T-helper 2 cell treated with Interferon-gamma antibody and Interleukin-4, amounts not matched to agents 5 μg/mL and 100 μg/mL, for 36 hours (primary cell): Measurements from ENCODE around the gene ALPI.

Source experiments
- DNase-seq: peaks from one replicate; pipeline ENCODE4 v3.0.0; 2021; ENCODE audit warnings: low spot score
- H3K27ac Mint-ChIP-seq: one replicate; pipeline ENCODE4 v1.8.0; 2021; ENCODE audit warnings: mild to moderate bottlenecking, mixed read lengths
- H3K27me3 Mint-ChIP-seq: one replicate; pipeline ENCODE4 v1.8.0; 2021; ENCODE audit warnings: low read depth, mixed read lengths
- H3K36me3 Mint-ChIP-seq: one replicate; pipeline ENCODE4 v1.8.0; 2021; ENCODE audit warnings: low read depth, mixed read lengths
- H3K4me1 Mint-ChIP-seq: one replicate; pipeline ENCODE4 v1.8.0; 2021; ENCODE audit warnings: low read depth, mixed read lengths
- H3K4me3 Mint-ChIP-seq: one replicate; pipeline ENCODE4 v1.8.0; 2022; ENCODE audit warnings: mild to moderate bottlenecking, moderate library complexity, mixed read lengths
- H3K9me3 Mint-ChIP-seq: one replicate; pipeline ENCODE4 v1.8.0; 2021; ENCODE audit warnings: mixed read lengths

The ALPI gene

DNA sequence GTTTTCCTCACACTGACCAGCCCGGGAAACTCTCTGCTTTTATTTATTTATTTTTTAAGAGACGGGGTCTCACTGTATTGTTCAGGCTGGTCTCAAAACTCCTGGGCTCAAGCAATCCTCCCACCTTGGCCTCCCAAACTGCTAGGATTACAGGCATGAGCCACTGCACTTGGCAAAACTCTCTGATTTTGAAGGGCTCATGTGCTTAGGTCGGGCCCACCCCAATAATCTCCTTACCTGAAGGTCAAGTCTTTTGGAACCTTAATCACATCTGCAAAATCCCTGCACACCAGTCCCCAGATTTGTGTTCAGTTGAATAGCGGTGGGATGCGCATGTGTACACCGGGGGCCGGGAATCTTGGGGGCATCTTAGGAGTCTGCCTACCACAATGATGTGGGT, 39.3 kb downstream of the ALPI start:
- H3K9me3 Mint-ChIP-seq: no peaks in the 10 kb centered on the region
- H3K4me1 Mint-ChIP-seq: no peaks in the 10 kb centered on the region
- H3K27ac Mint-ChIP-seq: no peak overlapping the region
- no peak overlapping the region for H3K4me3 Mint-ChIP-seq
- no peak for DNase-seq
- H3K36me3 Mint-ChIP-seq: no peaks in the 10 kb centered on the region
- peaks cover 5% of the 10 kb centered on the region for H3K27me3 Mint-ChIP-seq

DNA sequence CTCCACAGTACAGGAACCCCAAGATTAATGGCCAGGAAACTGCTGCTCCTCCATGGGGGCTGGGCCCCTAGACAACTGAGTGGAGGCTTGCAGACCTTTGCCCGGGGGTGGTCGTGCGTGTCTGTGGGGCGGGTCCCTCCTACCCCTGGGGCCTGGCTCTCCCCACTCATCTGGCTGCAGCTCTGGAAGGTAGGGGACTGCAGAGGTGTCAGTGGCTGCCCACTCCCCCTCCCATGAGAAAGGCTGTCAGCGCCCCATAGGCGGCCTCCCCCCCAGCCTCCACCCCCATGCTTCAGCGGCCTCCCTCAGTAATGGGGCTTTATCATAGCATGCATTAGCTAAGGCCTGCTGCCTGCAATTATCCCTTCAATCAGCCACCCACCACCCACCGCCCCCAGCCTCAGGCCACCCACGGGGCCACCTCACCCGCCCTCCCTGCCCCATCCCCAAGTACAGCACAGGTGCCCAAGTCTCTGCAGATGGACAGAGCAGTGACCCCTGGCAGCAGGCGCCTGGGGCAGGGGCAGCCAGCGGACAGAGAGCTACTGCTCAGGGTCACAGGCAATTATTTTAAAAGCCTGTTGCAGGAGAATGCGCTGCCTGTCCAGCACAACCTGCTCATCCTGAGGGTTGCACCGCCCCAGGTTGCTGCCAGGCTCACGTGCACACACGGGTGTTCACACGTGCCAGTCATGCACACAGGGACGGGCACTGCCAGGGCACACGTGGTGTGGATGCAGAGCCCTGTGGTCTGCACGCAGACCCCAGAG, 40.7 kb downstream of the ALPI start:
- Mint-ChIP-seq H3K27ac (no peak overlapping the region), H3K9me3 (no peaks in the 10 kb centered on the region), H3K36me3 (no peaks in the 10 kb centered on the region), H3K4me1 (no peaks in the 10 kb centered on the region), H3K4me3 (no peak overlapping the region), H3K27me3 (peaks cover 12% of the 10 kb centered on the region)
- DNase-seq: no peak

DNA sequence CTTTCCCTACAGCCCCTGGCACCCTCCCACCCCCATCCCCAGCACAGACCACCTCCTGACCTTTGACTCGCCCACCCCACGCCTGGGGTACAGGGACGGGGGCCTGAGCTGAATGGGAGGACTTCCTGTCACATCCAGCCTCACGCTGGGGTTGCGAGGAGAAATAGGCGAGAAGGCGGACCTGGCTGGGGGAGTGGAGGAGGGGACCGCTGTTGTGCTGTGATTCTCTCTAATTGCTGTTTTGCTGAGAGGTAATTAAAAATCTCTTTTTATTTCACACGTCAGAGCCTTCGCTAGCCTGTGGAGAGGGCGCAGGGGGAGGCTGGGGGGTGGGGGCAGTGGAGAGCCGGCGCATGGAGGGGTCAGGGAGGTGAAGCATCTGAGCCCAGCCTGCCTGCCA, 41.4 kb downstream of the ALPI start:
- H3K4me3 Mint-ChIP-seq: no peak overlapping the region
- H3K9me3 Mint-ChIP-seq: no peaks in the 10 kb centered on the region
- DNase-seq: no peak
- H3K36me3 Mint-ChIP-seq: no peaks in the 10 kb centered on the region
- peaks cover 17% of the 10 kb centered on the region for H3K27me3 Mint-ChIP-seq
- H3K4me1 Mint-ChIP-seq: no peaks in the 10 kb centered on the region
- H3K27ac Mint-ChIP-seq: no peak overlapping the region

DNA sequence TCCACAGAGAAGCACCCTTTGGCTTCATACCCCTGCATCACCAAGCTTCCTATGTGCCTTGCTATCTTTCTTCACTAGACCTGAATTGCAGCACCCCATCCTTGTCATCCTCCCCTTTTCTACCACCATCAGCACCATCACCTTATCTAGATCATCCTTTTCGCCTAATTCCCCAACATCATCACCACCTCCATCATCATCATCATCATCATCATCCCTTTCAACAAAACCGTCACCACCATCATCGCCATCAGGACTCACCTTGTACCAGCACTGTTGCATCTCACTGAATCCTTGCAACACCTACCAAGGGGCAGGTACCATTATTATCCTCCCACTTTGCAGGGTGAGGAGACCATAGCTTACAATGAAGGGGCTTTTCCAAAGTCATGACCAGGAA, 42.5 kb downstream of the ALPI start:
- Mint-ChIP-seq H3K9me3 (no peaks in the 10 kb centered on the region), H3K36me3 (no peaks in the 10 kb centered on the region), H3K4me1 (peaks cover 2% of the 10 kb centered on the region), H3K4me3 (no peak overlapping the region), H3K27me3 (peaks cover 21% of the 10 kb centered on the region), H3K27ac (no peak overlapping the region)
- DNase-seq: no peak

DNA sequence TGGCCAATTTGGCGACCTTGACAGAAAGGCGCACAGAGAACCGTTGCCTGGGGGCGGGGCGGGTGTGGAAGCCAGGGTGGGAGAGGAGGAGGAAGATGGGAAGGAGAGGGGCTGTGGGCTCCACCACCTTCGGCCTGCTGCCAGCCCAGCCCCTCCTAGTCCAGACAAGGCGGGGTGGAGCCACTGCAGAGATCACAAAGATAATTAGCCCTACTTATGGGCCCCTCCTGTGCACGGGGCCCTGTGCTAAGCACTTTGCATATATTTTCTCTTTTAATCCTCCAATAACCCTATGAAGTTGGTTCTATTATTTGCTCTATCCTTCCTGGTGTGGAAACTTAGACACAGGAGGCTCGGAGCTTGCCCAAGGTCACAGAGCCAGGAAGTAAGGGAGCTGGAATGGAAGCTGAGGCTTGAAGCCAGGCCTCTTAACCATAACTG, 45.4 kb downstream of the ALPI start:
- DNase-seq: no peak
- peaks cover 2% of the 10 kb centered on the region for H3K4me1 Mint-ChIP-seq
- H3K36me3 Mint-ChIP-seq: no peaks in the 10 kb centered on the region
- H3K9me3 Mint-ChIP-seq: no peaks in the 10 kb centered on the region
- H3K27me3 Mint-ChIP-seq: peaks cover 44% of the 10 kb centered on the region
- H3K27ac Mint-ChIP-seq: no peak overlapping the region
- no peak overlapping the region for H3K4me3 Mint-ChIP-seq

DNA sequence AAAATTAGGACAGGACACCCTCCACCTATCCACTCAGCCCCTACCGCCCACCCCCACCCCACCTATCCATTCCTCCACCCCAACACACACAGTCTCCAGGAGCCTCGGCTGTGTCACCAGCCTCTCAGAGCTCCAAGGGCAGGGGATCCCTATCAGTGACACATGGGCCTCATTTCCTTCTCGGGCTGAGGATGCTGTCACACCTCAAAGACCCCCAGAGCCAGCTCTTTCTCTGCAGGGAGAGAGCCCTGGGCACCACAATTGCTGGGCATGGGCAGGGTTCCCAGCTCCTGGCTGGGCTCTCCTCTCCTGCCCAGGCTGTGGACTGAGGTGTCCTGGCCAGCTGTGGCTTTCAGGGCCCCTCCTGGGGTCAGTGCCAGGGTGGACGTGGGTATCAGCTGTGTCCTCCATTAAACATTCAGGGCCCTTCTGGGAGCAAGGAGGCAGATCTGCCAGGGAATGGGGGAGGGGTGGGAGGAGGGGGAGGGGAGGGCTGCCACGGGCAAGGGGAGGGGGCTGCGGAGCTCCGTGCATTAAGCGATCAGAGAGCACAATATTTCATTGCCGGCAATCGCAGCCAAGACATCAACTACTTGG, 45.9 kb downstream of the ALPI start:
- Mint-ChIP-seq H3K4me3 (no peak overlapping the region), H3K9me3 (no peaks in the 10 kb centered on the region), H3K36me3 (no peaks in the 10 kb centered on the region), H3K27ac (no peak overlapping the region), H3K27me3 (peaks cover 44% of the 10 kb centered on the region), H3K4me1 (peaks cover 2% of the 10 kb centered on the region)
- no peak for DNase-seq

DNA sequence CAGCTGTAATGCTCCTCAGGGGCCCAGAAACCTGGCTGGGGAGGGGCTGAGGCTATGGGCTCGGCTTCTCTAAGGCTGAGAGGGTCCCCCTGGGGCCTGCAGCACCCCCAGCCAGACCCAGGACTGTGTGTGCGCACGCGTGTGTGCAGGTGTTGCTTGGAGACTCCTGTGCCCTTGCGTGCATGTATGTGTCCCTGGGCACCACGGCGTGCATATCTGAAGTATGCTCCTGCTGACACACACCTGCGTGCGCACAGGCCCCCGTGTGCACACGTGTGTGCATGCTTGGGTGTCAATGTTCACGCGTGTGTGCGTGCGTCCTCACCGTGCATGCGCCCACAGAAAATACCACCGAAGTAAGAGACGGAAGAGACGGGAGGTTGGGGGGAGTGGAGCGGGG, 46.6 kb downstream of the ALPI start:
- H3K9me3 Mint-ChIP-seq: no peaks in the 10 kb centered on the region
- H3K36me3 Mint-ChIP-seq: no peaks in the 10 kb centered on the region
- H3K4me1 Mint-ChIP-seq: peaks cover 2% of the 10 kb centered on the region
- peaks cover 44% of the 10 kb centered on the region for H3K27me3 Mint-ChIP-seq
- no peak for DNase-seq
- H3K27ac Mint-ChIP-seq: no peak overlapping the region
- H3K4me3 Mint-ChIP-seq: no peak overlapping the region

DNA sequence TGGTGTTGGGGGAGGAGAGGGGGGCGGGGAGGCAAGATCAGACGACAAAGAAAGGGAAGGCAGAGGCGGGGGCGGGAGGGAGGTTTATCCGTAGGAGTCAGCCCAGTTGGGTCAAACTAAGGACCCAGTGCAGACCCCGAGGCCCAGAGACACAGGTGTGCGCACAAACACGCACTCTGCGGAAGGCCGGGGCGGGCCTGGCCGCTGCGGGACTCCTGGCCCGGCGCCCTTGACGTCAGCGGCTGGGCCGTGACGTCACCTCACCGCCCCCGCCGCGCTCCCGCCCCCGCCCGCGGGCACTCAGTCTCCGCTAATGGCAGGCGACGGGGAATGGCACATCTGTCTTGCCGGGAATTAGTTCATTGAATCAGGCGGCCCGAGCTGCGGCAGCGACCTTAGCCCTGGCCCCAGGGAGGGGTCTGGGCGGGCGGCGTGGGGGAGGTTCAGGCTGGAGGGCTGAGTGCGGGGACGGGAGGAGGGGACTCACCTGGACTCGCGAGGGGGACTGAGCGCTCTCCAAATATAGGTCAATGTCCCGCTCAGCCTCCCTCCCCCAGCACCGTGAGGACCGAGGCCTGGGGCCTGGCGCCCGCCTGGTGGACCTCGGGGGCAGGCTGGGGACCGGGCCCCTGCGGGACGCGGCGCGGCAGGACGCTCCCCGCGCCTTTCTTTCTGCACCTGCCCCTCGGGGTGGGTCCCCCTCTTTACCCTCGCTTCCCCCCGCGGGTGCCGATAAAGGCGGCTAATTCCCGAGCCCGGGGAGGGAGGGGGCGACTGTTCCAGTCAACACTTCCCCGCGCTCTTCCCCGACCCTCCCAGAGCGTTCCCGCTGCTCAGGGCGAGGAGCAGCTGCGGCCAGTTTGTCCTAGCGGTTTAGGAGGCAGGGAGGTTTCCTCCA, 47.2 kb downstream of the ALPI start:
- H3K27me3 Mint-ChIP-seq: peaks cover 44% of the 10 kb centered on the region
- H3K27ac Mint-ChIP-seq: no peak overlapping the region
- no peak overlapping the region for H3K4me3 Mint-ChIP-seq
- H3K36me3 Mint-ChIP-seq: no peaks in the 10 kb centered on the region
- peak; percentile 54 for DNase-seq
- peaks cover 2% of the 10 kb centered on the region for H3K4me1 Mint-ChIP-seq
- H3K9me3 Mint-ChIP-seq: no peaks in the 10 kb centered on the region

DNA sequence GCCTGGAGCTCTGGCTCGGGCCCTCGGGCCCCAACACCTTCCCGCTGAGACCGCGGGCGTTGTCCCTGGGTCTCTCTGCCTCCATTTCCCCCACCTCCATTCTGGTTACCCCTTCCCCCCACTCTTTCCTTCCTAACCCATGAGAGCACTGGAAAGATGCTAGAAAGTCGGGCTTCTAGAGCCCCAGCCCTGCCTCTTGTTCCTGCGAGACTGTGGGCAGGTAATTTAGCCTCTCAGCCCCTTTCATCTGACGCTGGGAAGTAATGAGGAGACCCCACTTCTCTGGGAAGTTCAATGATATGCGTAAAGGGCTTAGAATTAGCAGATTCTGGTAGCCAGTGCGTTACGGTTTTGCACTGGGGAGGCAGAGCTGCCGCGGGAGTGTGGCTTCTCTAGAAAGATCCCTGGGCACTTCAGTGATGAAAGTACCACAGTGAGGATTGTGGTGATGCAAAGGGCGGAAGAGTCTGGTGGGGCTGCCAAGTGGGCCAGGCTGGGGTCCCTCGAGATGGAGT, 47.9 kb downstream of the ALPI start:
- H3K27me3 Mint-ChIP-seq: peaks cover 44% of the 10 kb centered on the region
- H3K4me1 Mint-ChIP-seq: peaks cover 2% of the 10 kb centered on the region
- no peaks in the 10 kb centered on the region for H3K36me3 Mint-ChIP-seq
- no peaks in the 10 kb centered on the region for H3K9me3 Mint-ChIP-seq
- H3K4me3 Mint-ChIP-seq: no peak overlapping the region
- no peak for DNase-seq
- no peak overlapping the region for H3K27ac Mint-ChIP-seq

DNA sequence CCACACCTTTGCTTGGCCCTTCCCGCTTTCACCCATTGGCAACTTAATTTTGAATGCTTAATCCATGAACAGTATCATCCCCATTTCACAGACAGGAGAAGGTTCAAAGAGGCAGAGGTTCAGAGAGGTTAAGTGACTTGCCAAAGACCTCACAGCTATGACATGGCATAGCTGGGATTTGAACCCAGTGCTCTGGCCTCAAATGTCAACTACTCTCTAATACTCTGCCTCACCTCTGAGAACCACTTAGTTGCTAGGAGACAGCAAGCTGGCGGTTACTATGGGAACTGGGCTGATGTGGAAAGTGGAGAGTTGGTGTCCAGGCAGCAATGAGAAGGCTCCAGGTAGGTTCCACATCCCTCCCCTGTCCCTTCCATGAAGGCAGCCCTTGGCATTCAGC, 48.5 kb downstream of the ALPI start:
- H3K27me3 Mint-ChIP-seq: peaks cover 44% of the 10 kb centered on the region
- H3K27ac Mint-ChIP-seq: no peak overlapping the region
- no peak overlapping the region for H3K4me3 Mint-ChIP-seq
- peaks cover 2% of the 10 kb centered on the region for H3K4me1 Mint-ChIP-seq
- H3K36me3 Mint-ChIP-seq: no peaks in the 10 kb centered on the region
- no peak for DNase-seq
- no peaks in the 10 kb centered on the region for H3K9me3 Mint-ChIP-seq

DNA sequence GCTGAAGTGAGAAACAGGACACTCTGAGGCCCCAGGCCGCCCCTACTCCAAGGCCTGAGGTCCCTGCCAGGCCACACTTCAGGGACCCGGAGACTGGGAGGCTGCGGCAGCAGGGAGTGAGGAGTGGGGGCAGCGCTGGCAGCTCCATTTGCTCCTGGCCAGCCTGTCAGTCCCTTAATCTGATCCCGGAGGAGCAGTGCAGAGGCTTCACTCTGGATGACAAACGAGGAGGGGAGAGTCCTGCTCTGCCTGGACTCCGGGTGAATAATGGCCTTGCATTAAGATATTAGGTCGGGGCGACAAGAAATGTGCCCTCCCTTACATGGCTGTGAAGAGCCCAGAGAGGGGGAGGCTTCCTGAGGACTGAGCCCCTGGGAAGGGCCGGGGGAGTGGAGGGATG, 49.9 kb downstream of the ALPI start:
- Mint-ChIP-seq H3K9me3 (no peaks in the 10 kb centered on the region), H3K4me1 (peaks cover 2% of the 10 kb centered on the region), H3K4me3 (no peak overlapping the region), H3K27ac (no peak overlapping the region), H3K36me3 (no peaks in the 10 kb centered on the region), H3K27me3 (peaks cover 39% of the 10 kb centered on the region)
- DNase-seq: no peak

DNA sequence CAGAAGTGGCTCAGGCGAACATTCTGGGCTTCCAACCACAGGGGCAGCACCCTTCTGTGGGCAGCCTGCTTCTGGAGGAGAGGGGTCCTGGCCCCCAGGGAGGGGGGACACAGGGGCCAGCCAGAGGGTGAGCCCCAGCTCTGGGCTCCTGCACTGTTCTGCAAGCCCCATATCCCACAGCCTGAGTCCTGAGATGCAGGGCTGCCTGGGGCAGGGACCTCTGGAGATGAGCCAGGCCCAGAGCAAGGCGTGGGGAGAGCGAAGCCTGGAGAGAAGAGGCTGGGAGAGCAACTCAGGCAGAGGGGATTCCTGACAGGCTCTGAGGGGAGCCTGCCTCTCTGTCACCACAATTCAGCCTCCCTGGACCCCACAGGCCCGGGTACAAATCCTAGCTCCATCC, 50.8 kb downstream of the ALPI start:
- DNase-seq: no peak
- H3K36me3 Mint-ChIP-seq: no peaks in the 10 kb centered on the region
- H3K4me1 Mint-ChIP-seq: peaks cover 2% of the 10 kb centered on the region
- H3K9me3 Mint-ChIP-seq: no peaks in the 10 kb centered on the region
- H3K27me3 Mint-ChIP-seq: peaks cover 32% of the 10 kb centered on the region
- H3K4me3 Mint-ChIP-seq: no peak overlapping the region
- H3K27ac Mint-ChIP-seq: no peak overlapping the region

DNA sequence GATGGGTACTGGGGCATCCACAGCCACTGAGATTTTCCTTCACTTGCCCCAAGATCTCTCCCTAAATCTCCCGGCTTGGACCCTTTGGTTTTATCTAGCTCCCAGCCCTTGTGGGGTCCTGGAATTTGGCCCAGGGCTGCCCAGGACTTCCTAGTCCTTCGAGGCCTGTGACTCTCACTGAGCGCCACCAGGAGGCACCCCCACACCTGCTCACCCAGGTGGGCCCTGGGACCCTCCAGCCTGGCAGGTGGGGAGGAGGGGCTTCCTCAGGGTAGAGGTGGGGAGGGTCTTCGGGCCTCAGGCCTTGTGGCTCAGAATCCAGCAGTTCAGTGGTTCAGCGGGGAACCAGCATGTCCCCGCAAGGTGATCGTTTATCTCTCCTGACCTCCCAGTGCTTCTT, 52.3 kb downstream of the ALPI start:
- H3K4me1 Mint-ChIP-seq: no peaks in the 10 kb centered on the region
- H3K9me3 Mint-ChIP-seq: no peaks in the 10 kb centered on the region
- H3K27ac Mint-ChIP-seq: no peak overlapping the region
- no peaks in the 10 kb centered on the region for H3K36me3 Mint-ChIP-seq
- peaks cover 23% of the 10 kb centered on the region for H3K27me3 Mint-ChIP-seq
- no peak for DNase-seq
- no peak overlapping the region for H3K4me3 Mint-ChIP-seq
